Measurements from ENCODE around the gene PRTN3.

DNA sequence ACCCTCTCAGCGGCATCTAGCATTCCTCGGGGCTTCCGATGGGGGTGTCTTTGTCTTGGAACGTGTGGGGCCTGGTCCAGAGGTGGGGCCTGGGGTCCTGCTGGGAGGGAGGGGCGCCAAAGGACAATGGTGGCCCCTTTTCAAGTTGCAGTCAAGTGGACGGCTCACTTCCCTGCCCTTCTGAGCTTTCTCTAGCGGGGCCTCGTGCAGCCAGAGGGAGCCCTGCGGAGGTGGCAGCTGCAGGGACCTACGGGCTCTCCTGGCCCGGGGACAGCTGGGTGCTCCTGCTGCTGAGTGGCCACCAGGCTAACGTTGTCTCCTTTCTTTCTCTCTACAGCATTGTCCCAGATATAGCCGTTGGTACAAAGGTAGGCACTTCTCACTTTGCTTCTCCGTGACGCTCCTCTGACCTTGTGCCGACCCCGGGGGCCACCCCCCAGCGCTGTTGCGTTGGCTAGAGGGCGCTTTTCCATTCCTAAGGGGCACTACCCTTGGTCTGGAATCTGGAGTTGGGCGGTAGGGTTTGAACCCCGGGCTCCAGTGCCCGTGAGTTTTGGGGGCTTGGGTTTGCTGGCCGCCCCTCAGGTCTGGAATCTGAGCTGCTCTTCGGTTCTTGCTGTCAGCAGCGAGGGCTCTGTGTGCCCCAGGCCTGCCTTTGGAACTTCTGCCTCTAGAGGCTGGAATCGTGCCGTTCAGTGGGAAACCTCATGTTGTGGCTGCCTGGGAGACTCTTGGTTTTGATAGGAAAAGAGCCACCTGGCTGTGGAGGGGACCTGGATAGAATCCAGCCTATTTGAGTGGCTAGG lies 41.5 kb upstream of the PRTN3 start:
- TF ChIP-seq FOXM1 (IDR thresholded peaks at IDR 0.05; ENCODE audit: borderline replicate concordance) (no peak), SP1 (IDR thresholded peaks at IDR 0.05) (no peak), BHLHE40 (IDR thresholded peaks at IDR 0.05; ENCODE audit: borderline replicate concordance) (no peak), L3MBTL2 (conservative IDR thresholded peaks at IDR 0.05) (no peak), FOXK2 (IDR thresholded peaks at IDR 0.05) (no peak), HDGF (IDR thresholded peaks at IDR 0.05; ENCODE audit: borderline replicate concordance) (no peak), SUZ12 (IDR thresholded peaks at IDR 0.05) (no peak), FOXA1 (IDR thresholded peaks at IDR 0.05) (no peak), TARDBP (IDR thresholded peaks at IDR 0.05) (no peak), ELF4 (IDR thresholded peaks at IDR 0.05) (no peak), NFRKB (IDR thresholded peaks at IDR 0.05) (no peak), CTBP1 (IDR thresholded peaks at IDR 0.05; ENCODE audit: borderline replicate concordance) (no peak), ZNF384 (IDR thresholded peaks at IDR 0.05) (no peak), LEF1 (IDR thresholded peaks at IDR 0.05; ENCODE audit: borderline replicate concordance) (no peak)
